GM13977 (cell line): ENCODE data around the gene AK2.

Source experiments
- DNase-seq: peaks from one replicate; pipeline ENCODE4 v3.0.0; 2012; ENCODE audit warnings: low spot score
- CTCF ChIP-seq: IDR thresholded peaks from 2 replicates; pipeline ENCODE4 v1.5.1; 2012; ENCODE audit warnings: mild to moderate bottlenecking, control low read depth; ENCODE audit not compliant: insufficient read depth; ENCODE audit errors: extremely low read depth, missing control alignments
- in situ Hi-C: fragments of 300-500 bp; cut with MboI; formaldehyde crosslinking; loops from one replicate; pipeline ENCODE4 v1.12.0; 2022; ENCODE audit warnings: low sequenced_read_pairs, low pct_unique_long_range_greater_than_20kb, mixed read lengths, inconsistent platforms; ENCODE audit not compliant: unreplicated experiment

AK2 gene

GRCh38 chr1:32960819-32961355, 75.8 kb downstream of the AK2 start:
- in situ Hi-C loops = no loop called here
- TF ChIP-seq CTCF = no peak
- no peak for DNase-seq

- no peak for DNase-seq
- no peak for TF ChIP-seq CTCF
- in situ Hi-C loops = no loop called here
Measured at GRCh38 chr1:32960342-32960741, 76.3 kb downstream of the AK2 start.

DNA sequence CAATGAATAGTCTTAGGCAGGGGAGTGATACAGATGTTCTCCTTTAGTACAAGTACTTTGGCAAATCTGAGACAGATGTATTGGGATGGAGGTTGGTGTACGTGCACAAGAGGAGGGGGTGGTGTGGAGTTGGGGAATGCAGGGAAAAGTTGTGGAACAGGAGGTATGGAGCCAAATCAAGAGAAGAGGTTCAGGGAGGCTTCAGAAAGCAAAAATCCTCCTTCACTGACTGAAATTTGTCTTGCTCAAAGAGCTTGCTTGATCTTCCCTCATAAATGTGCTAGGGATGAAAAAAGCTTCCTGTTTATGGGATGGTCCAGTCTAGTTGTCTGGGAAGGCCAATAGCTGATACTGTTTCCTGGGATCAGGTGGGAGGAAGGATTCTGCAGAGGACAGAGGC, 77.9 kb downstream of the AK2 start:
- in situ Hi-C loops = no loop called here

More for the DNA sequence above, 77.9 kb downstream of the AK2 start:
- DNase-seq = no peak
- TF ChIP-seq CTCF = no peak
